ENCODE results near the gene RAD51AP1. TPM values are rescaled to one million over a fixed set of nuclear protein-coding genes. Genes with fewer than 3 reads are reported as not detected.

Gene RAD51AP1
- total RNA-seq, 1 donor from 2014 or later = 9.3 TPM

GRCh38 chr12:4555804-4556203 lies 17.1 kb downstream of the RAD51AP1 start:
- no peak for DNase-seq (ENCODE audit: low read depth)
- TF ChIP-seq CTCF (IDR thresholded peaks at IDR 0.05; ENCODE audit: insufficient read depth, low read length, poor library complexity, severe bottlenecking) = no peak

GRCh38 chr12:4556735-4557530 lies 18.2 kb downstream of the RAD51AP1 start:
- no peaks in the 10 kb centered on the region for H3K36me3 ChIP-seq (ENCODE audit: control insufficient read depth, insufficient read depth, low read length)
- H3K4me3 ChIP-seq (ENCODE audit: low read depth, low read length) = no peak overlapping the region
- no peak for DNase-seq (ENCODE audit: low read depth)
- no peaks in the 10 kb centered on the region for H3K27me3 ChIP-seq (ENCODE audit: control insufficient read depth, insufficient read depth, low read length)
- TF ChIP-seq CTCF (IDR thresholded peaks at IDR 0.05; ENCODE audit: insufficient read depth, low read length, poor library complexity, severe bottlenecking) = no peak

More at GRCh38 chr12:4555804-4556203, 17.1 kb downstream of the RAD51AP1 start:
- Histone ChIP-seq H3K27me3 (ENCODE audit: control insufficient read depth, insufficient read depth, low read length) (no peaks in the 10 kb centered on the region), H3K36me3 (ENCODE audit: control insufficient read depth, insufficient read depth, low read length) (no peaks in the 10 kb centered on the region), H3K4me3 (ENCODE audit: low read depth, low read length) (no peak overlapping the region)

GRCh38 chr12:4557586-4557985 lies 18.9 kb downstream of the RAD51AP1 start:
- H3K36me3 ChIP-seq (ENCODE audit: control insufficient read depth, insufficient read depth, low read length) = no peaks in the 10 kb centered on the region
- TF ChIP-seq CTCF (IDR thresholded peaks at IDR 0.05; ENCODE audit: insufficient read depth, low read length, poor library complexity, severe bottlenecking) = no peak

GRCh38 chr12:4558171-4558570 lies 19.5 kb downstream of the RAD51AP1 start:
- no peak for DNase-seq (ENCODE audit: low read depth)
- no peaks in the 10 kb centered on the region for H3K36me3 ChIP-seq (ENCODE audit: control insufficient read depth, insufficient read depth, low read length)
- H3K4me3 ChIP-seq (ENCODE audit: low read depth, low read length) = no peak overlapping the region
- TF ChIP-seq CTCF (IDR thresholded peaks at IDR 0.05; ENCODE audit: insufficient read depth, low read length, poor library complexity, severe bottlenecking) = no peak
- H3K27me3 ChIP-seq (ENCODE audit: control insufficient read depth, insufficient read depth, low read length) = no peaks in the 10 kb centered on the region

More at GRCh38 chr12:4557586-4557985, 18.9 kb downstream of the RAD51AP1 start:
- Histone ChIP-seq H3K4me3 (ENCODE audit: low read depth, low read length) (no peak overlapping the region), H3K27me3 (ENCODE audit: control insufficient read depth, insufficient read depth, low read length) (no peaks in the 10 kb centered on the region)
- DNase-seq (ENCODE audit: low read depth) = no peak

GRCh38 chr12:4562034-4562657 lies 23.5 kb downstream of the RAD51AP1 start, which contains the start of gene DYRK4:
TSS of gene DYRK4 (plus strand) at chr12:4562208. CDS start at chr12:4562246, 38 bp downstream.
- no peak for TF ChIP-seq CTCF (IDR thresholded peaks at IDR 0.05; ENCODE audit: insufficient read depth, low read length, poor library complexity, severe bottlenecking)
- H3K27me3 ChIP-seq (ENCODE audit: control insufficient read depth, insufficient read depth, low read length) = no peaks in the 10 kb centered on the region
- peak within 1 kb of the TSS; percentile 20 for H3K4me3 ChIP-seq (ENCODE audit: low read depth, low read length)
- DNase-seq (ENCODE audit: low read depth) = peak; percentile 28
- no peaks in the 10 kb centered on the region for H3K36me3 ChIP-seq (ENCODE audit: control insufficient read depth, insufficient read depth, low read length)
